Limb (tissue), 2 donors: ENCODE data around the gene REC114.

ENCODE experiments used
- DNase-seq, 2 donors: peaks; one replicate each; pipeline ENCODE4 v3.0.0-alpha.2; 2016; ENCODE audit errors: extremely low spot score in 2 of 2

The REC114 gene

DNA sequence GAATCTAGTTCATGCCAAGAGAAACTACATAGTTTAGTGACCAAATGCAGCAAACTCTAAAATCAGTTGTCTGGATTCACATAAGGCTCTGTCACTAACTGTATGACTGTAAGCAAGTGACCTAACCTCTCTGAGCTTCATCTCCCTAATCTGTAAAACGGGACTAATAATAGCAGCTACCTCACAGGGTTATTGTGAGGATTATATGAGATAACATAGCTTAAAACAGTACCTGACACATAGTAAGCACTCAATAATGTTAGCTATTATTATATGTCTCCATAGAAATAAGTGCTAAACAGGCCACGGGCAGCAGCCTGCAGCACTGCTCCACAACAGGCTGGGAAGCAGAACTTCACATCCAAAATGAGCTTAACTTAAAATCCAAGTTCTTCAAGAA lies 160.0 kb downstream of the REC114 start:
- no peak for DNase-seq

DNA sequence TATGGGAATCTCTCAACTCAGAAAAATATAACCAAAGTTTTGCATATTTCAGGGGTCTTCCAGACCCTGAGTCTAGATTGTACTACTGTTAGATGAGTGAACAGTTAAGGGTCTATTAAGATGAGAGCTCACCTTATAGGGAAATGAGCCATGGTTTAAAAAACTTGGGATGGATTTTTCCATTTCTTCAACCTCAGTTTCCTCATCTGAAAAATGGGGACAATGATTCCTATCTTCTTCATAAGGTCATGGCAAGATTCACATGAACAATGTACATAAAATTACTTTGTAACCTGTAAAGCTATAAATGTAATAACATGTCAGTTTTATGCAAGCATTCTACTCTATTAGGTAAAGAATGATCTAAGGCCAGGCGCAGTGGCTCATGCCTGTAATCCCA lies 161.5 kb downstream of the REC114 start:
- no peak for DNase-seq

DNA sequence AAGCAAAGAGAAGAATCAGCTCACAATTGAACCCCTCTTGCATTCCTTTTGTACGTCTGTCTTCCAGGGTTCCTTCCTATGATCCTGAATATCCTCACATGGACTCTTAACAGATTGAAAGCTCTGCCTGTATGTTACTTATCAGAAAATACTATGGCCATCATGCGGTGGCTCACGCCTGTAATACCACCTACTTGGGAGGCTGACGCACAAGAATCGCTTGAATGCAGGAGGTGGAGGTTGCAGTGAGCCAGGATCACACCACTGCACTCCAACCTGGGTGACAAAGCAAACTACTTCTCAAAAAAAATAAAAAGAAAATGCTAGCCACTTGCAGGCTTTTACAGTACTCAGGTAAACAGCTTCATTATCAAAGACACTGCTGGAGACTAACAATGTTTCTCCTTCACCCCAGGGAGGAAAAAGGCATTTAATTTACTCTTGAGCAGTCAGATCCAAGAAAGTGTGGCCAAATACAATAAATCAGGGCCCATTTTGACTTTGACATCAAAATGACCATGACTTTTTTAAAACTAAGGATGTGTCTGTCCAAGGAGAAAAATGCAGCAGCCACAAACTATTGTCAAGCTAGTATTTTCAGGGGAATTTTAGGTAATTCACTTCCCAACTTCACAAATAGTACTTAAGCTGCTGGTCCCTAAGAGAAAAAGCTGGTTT lies 162.9 kb downstream of the REC114 start:
- no peak for DNase-seq

DNA sequence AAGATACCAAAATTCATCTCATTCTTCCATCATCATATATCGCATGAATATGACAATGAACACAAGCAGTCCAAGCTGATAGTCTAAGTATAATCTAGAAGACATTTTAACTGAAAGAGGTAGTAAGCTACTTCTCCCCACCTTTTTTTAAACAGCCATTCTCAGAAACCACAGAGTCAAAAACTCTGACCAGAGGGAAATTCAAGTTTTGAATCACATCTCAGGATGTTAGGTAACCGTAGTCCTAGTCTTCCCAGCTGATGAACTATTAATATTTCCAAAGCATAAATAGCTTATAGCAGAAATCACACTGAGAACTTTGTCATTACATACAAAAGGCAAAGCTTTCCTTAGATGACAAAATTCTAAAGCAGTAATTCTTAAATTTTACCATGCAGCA lies 164.4 kb downstream of the REC114 start:
- DNase-seq, result no peak

DNA sequence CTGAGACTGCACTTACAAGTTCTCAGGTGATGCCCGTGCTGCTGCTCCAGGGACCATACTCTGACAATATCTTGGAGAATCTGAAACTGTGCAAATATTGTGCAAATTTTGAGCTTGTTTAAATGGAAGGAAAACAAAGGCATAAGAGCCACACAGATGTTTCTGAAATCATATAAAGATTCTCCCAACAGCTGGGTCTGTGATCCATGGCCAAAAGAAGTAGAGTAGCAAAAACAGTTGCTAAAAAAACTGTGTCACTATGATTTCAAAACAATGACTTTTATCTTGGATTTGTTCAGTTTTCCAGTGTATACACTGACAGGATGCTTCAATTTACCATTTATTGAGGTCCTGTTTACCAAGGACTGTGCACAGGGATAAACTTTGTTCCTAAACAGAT lies 164.9 kb downstream of the REC114 start:
- no peak for DNase-seq

DNA sequence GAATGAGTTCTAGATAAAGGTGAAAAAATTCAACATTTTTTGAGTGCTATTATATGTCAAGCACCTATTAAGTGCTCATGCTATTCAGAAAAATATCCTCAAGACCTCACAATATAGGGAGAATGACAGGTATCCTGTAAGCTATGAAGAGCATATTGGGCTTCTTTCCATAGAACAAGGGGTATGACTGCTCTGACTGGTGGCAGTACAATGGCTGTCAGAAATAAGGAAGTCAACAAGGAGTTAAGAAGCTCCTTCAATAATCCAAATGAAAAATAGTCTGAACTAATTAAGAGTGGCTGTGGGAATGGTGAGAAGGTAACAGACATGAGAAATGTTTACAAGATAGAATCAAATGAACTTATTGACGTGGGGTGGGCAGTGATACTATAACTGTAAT lies 165.5 kb downstream of the REC114 start:
- DNase-seq, result no peak

DNA sequence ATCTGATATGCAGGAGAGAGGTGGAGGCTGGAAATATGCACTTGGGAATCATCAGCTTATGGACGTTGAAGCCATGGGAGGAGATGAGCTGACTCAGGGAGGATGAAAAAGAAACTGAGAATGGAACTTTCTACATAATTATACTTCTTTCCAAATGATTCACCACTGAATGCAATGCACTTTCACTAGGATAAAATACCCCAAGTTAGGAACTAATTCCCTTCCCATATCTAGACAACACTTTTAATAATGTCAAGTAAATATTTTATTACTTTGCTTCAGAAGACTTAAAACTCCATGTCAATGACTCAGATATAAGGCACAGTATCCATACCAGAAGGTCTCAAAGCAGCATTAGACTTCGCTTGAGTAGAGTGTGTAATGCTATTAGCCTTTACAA lies 166.0 kb downstream of the REC114 start:
- no peak for DNase-seq
